EH (cell line): Measurements from ENCODE around the gene ST6GAL2.

Experiments used
- DNase-seq: peaks from one replicate; pipeline ENCODE4 v3.0.0-alpha.2; 2015; ENCODE audit warnings: low read depth

ST6GAL2 gene

DNA sequence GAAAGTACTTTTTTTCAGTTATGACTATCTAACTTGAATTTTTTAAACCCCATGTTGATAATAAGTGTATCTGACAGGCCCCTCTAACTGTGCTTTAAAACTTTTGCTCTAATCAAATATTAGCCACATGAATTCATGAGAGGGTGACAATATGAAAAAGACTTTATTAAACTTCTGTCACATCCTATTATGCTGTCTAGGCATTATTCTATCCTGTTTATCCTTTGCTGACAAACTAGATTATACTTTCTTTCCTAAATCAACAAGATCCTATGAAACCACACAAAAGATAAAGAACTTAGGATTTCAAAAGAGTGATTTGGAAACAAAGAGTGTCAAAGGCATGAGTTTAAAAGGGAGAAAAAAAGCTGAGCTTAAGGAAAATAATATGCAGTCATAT, 57.8 kb downstream of the ST6GAL2 start:
- no peak for DNase-seq

DNA sequence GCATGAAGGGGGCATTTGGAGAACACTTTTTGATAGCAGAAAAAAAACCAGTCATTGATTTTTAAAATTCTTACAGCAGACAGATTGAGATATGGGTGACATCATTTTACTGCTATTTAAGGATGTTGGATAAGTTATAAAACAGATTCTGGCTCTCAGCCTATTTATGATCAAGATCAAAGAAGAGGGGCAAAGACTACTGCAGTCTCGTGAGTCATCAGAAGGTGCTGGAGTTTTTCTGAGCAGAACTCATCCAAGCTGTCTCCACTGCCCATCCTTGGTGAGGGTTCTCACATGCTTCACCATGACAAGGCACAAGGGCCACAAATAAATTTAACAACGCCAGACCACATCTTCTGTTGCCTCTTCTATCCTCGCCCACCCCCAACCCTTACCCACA, 58.8 kb downstream of the ST6GAL2 start:
- no peak for DNase-seq

GRCh38 chr2:106825161-106825560, 60.8 kb downstream of the ST6GAL2 start:
- DNase-seq = no peak

- DNase-seq = no peak
These were observed 69.0 kb downstream of the ST6GAL2 start for GRCh38 chr2:106816974-106817373.

- no peak for DNase-seq
These were observed 73.1 kb downstream of the ST6GAL2 start for GRCh38 chr2:106812841-106813240.

GRCh38 chr2:106812383-106812782, 73.6 kb downstream of the ST6GAL2 start:
- DNase-seq = no peak

GRCh38 chr2:106805716-106806115, 80.3 kb downstream of the ST6GAL2 start:
- no peak for DNase-seq

DNA sequence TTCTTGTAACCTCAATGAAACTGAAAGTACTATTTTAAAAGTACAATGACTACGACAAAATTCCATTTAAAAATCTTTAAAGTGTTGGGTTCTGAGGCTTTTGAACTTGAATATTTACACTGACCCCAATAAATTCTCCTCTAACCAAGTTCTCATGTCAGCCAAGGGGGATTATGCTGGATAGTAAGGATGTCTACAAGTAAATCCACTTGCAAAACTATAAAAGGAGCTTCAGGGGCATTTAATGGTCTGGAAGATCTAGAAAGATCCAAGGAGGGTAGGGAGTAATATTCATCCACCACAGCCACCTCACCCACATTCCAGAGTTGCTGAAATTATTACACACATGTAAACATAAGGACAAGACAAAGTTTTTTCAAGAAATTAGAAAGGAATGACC, 81.8 kb downstream of the ST6GAL2 start:
- no peak for DNase-seq

GRCh38 chr2:106800976-106801655, 84.9 kb downstream of the ST6GAL2 start:
- DNase-seq = no peak

DNA sequence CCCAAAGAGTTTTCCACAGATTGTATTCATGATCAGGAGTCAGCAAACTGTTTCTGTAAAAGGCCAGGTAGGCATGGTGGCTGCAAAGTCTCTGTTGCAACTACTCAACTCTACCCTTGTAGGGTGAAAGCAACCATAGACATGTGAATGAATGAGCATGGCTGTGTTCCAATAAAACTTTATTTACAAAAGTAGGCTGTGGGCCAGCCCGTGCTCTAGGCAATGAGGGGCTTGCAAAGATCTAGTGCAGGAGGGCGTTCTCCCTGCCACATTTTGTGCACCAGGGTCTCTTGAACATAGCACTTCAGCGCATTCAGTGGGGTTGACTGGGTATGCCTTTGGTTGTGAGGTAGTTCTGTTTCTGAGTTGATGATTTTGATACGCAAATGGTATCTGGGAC, 85.8 kb downstream of the ST6GAL2 start:
- DNase-seq = no peak

DNA sequence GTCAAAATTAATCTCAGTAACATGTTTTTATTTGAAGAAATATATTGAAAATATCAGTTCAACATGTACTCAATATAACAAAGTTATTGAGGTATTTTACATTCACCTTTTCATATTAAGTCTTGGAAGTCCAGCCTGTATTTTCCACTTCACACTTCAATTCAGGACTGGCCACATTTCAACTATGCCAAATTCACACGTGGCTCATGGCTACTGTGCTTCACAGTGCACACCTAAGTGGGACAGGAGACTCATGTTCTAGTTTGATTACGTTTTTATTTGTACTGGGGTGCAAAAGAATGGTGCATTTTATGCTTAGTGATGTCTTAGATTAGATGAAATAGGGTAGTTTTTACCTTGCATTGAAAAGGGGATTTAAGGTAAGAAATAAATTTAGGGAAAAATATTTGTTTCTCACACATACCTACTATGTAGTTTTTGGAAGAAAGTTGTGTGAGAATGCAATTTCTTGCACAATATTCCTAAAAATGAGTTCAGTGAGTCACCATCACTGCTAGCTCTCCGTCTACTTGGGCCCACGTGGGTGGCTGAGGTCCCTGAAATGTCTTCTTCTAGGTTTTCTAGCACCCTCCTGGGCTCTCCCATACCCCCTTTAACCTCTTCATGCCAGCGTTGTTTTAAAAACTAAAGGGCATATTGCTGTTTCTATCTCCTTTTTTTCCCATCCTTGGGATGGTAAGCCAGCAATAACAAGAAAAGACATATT, 87.0 kb downstream of the ST6GAL2 start:
- no peak for DNase-seq

DNA sequence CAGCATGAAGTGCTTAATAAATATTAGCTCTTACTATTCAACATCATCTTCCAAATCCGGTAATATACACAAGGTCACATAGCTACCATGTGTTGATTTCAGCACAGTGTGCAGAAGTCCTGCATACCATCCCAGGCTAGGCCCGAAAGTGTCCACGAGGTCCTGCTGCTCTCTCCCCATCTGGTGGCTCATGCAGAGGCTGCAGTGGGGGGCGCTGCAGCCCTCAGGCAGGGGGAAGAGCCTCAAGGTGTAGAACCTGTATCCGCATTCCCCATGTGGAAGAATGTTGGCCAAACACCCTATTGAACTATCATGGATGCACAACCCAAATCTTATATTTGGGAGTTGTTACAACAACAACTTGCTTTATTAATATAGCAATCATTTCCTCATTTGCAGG, 88.5 kb downstream of the ST6GAL2 start:
- no peak for DNase-seq

DNA sequence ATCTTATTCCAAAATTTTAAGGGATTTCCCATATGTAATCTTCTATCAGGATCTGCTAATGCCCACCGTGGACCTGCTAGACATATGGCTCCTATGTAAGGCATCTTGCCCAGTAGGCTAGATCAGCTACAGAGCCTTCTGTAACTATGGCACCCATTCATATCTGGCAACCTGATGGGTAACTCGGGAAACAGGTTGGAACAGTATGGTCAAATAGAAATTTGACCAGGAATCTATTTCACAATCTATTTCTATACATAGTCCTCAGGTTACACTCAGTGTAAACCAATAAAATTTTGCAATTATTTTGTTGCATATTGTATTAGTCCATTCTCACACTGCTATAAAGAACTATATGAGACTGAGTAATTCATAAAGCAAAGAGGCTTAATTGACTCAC, 93.3 kb downstream of the ST6GAL2 start:
- no peak for DNase-seq

DNA sequence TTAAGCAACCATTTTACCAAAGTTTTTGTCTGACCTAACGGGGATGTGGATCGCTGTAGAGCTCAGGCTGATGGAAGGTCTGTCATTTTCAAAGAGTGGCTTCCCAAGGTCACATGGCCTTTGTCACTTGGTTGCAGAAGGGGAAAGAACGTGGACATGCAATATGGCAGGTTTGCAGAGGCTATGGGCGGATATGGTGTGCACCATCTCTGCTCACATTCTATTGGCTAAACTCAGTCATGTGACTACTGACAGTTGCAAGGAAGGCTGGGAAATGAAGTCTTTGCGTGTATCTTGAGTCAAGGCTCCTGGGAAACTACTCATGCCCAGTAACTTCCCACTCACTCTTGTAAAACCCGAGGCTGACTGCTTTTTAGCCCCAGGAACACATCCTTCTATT, 96.8 kb downstream of the ST6GAL2 start:
- peak; percentile 25 for DNase-seq

- DNase-seq = no peak
These were observed 103.3 kb downstream of the ST6GAL2 start for GRCh38 chr2:106782681-106783080.

- DNase-seq = no peak
These were observed 104.8 kb downstream of the ST6GAL2 start for GRCh38 chr2:106781196-106781595.

DNA sequence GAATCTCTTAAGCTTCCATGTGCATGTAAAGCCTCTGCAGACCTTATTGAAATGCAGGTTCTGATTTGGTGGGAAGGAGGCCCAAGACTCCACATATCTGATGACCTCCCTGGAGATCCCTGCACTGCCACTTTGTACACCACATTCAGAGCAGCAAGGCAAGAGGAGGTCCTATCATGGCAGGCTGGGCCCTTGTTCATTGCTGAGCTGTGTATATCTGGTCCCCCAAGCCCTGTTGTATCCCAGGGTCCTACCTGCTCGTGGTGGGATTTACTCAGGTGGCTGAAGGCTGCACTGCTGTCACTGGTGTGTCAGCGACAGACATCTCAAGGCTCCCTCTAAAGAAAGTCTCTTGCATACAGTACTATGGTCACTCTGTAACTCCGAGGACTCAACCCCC, 114.2 kb downstream of the ST6GAL2 start:
- DNase-seq = no peak

DNA sequence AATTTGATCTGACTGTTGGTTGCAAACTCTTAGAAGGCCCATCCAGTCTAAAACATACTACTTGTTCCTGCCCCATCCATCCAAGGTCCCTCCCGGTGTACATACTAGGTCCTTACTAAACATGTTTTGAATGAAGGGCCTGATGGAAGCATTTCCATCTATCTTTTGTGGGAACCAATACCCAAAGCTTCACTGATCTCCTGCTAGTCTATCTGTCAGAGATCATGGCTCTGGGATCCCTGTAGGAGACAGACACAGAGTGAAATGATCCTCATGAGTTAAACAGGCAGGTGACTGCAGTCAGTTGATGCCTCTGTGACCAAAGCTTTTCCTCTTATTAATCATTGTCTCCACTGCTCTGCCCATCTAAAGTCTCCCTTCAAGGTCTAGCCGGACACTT, 115.0 kb downstream of the ST6GAL2 start:
- DNase-seq = no peak

DNA sequence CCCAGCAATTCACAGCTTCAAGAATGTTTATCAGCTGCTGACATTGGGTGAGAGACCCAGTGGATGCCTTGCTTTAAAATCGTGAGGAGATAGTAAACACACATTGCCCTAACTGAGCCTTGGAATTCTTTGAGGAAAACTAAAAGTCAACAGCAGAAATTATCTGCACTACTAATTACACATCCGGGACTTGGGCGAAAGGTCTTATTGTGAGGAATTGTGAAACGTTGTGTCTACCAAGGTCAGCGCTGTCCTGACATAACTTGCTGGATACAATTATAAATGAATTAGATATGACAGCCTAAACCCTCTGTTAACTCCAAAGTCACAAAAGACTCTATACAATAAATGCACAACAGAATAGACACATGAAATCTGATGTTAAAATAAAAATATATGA, 121.4 kb downstream of the ST6GAL2 start:
- no peak for DNase-seq

DNA sequence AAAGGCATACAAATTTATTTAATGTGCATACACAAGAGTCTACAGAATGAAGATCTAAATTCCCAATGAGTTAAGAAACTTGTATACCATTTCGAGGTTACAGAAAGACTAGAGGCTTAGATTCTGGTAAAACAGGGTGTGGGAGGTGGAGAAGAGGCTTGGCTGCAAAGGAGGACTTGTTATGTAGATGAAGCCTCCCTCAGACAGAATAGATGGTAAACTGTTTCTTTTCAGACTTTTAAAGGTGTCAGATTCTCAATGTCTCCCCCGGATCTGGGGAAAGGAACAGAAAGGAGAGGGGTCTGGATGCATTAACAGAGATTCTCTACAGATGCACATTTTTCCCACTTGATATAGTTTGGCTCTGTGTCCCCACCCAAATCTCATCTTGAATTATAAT, 126.0 kb downstream of the ST6GAL2 start:
- no peak for DNase-seq

GRCh38 chr2:106758901-106759497, 127.0 kb downstream of the ST6GAL2 start:
- no peak for DNase-seq
